ENCODE data around the gene ZNF532.

Gene ZNF532

DNA sequence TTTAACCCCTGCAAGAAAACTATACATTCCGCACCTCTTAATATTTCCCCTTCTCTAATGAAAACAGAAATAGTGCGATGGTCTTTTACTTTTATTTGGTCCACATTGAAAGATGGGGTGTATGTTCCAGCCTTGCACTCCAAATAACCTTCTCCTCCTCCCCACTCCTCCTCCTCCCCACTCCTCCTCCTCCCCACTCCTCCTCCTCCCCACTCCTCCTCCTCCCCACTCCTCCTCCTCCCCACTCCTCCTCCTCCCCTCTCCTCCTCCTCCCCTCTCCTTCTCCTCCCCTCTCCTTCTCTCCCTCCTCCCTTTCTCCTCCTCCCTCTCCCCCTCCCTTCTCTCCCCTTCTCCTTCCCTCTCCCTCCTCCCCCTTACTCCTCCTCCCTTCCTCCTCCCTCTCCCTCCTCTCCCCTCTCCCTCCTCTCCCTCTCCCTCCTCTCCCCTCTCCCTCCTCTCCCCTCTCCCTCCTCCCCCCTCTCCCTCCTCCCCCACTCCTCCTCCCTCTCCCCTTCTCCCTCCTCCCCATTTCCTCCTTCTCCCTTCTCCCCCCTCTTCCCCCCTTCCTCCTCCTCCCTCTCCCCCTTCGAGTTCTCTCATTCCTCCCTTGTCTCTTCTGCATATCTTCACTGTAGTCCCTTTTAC lies 70.4 kb downstream of the ZNF532 start:
- ATAC-seq (replicated peaks), result no peak

DNA sequence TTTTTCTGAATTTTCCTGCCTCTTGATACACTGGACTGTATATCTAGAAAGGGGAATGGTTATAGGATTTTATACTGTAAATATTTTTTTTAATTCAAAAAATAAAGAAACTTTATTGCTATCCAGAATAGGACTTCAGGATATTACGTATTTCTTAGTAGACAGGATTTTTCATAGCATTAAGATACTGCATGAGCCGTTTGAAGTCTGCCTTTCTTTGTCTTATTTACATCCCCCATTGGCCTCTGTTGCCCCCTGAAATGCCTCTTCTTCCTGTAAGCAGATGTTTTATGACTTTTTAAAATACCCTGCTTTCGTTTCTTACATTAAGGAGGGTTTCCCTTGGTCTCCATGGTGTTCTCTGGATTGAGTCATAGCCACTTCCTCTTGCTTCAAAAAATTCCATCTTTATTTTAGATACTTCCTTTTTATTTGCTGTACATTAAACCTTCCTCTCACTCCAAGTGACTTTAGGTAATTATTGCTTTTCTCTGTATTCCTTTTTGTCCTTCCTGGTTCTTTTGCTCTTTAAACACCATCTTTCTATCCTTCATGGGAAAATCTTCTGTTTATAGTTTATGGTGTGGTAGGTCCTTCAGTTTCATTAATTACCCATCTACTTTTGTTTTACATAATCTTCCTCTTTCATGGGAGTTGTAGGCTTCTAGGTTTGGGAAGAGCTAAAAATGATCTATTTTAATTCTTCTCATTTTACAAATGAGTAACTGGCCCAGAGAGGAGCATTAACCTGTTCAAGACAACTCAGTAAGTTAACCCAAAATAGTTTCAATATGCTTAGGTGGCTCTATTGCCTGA lies 72.6 kb downstream of the ZNF532 start:
- Mint-ChIP-seq H3K4me3 (no peak overlapping the region), H3K27me3 (peaks cover 0 to 6% of the 10 kb centered on the region in 2 donors)
- no peak for DNase-seq

More for the DNA sequence above, 70.4 kb downstream of the ZNF532 start:
- Mint-ChIP-seq H3K9me3 (no peaks in the 10 kb centered on the region), H3K27ac (peak overlapping the region in 1 of 2 donors; percentile 49), H3K36me3 (ENCODE audit: insufficient read depth) (peaks cover 6% of the 10 kb centered on the region), H3K4me1 (ENCODE audit: low read depth in 2 of 2) (peaks cover 0 to 8% of the 10 kb centered on the region in 2 donors), H3K27me3 (peaks cover 0 to 6% of the 10 kb centered on the region in 2 donors), H3K4me3 (no peak overlapping the region)
- DNase-seq, result no peak

DNA sequence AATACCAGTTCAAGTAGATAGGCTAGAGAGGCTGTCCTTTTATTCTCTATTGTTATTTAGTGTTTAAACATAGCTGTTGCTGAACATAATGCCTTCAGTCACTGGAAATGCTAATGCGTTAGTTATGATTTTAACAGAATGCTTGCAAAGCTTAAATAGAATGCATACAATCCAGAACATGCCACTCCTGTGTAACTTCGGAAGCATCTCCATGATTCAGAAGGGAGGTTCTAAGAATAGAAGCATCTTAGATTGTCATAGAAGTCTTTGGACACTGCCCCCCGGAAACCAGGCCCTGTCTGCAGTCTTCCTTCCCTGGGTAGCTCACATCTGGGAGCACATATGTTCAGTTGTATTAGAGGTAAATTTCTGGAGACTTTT lies 73.2 kb downstream of the ZNF532 start:
- ATAC-seq (replicated peaks) (no peak), DNase-seq (no peak)
- Mint-ChIP-seq H3K27me3 (peaks cover 0 to 6% of the 10 kb centered on the region in 2 donors), H3K9me3 (no peaks in the 10 kb centered on the region), H3K4me1 (ENCODE audit: low read depth in 2 of 2) (peaks cover 0 to 8% of the 10 kb centered on the region in 2 donors), H3K4me3 (no peak overlapping the region), H3K36me3 (ENCODE audit: insufficient read depth) (peaks cover 14% of the 10 kb centered on the region), H3K27ac (peak overlapping the region in 1 of 2 donors; percentile 11)

More for the DNA sequence above, 72.6 kb downstream of the ZNF532 start:
- Mint-ChIP-seq H3K36me3 (ENCODE audit: insufficient read depth) (peaks cover 14% of the 10 kb centered on the region), H3K4me1 (ENCODE audit: low read depth in 2 of 2) (peaks cover 0 to 8% of the 10 kb centered on the region in 2 donors), H3K27ac (peak overlapping the region in 1 of 2 donors; percentile 11), H3K9me3 (no peaks in the 10 kb centered on the region)
- no peak for ATAC-seq (replicated peaks)

DNA sequence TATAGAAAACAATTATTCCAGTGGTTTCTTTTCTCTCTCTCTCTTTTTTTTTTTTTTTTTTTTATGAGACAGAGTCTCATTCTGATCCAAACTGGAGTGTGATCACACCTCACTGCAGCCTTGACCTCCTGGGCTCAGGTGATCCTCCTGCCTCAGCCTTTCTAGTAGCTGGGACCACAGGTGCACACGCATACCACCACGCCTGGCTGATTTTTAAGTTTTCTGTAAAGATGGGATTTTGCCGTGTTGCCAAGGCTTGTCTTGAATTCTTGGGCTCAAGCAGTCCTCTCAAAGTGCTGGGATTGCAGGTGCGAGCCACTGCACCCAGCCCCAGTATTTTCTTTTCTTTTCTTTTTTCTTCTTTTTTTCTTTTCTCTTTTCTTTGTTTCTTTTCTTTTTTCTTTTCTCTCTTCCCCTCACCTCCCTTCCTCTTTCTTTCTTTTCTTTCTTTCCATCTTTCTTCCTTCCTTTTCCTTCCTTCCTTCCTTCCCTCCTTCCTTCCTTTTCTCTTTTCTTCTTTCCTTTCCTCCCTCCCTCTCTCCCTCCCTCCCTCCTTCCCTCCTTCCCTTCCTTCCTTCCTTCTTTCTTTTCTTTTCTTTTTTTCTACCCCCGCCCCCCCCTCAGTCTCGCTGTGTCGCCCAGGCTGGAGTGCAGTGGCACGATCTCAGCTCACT lies 76.9 kb downstream of the ZNF532 start:
- H3K9me3 Mint-ChIP-seq, result no peaks in the 10 kb centered on the region
- H3K4me3 Mint-ChIP-seq, result no peak overlapping the region
- no peak for DNase-seq
- peaks cover 0 to 15% of the 10 kb centered on the region in 2 donors for H3K27me3 Mint-ChIP-seq
- H3K36me3 Mint-ChIP-seq (ENCODE audit: insufficient read depth), result peaks cover 20% of the 10 kb centered on the region
- ATAC-seq (replicated peaks), result no peak
- H3K27ac Mint-ChIP-seq, result no peak overlapping the region
- peaks cover 0 to 4% of the 10 kb centered on the region in 2 donors for H3K4me1 Mint-ChIP-seq (ENCODE audit: low read depth in 2 of 2)

DNA sequence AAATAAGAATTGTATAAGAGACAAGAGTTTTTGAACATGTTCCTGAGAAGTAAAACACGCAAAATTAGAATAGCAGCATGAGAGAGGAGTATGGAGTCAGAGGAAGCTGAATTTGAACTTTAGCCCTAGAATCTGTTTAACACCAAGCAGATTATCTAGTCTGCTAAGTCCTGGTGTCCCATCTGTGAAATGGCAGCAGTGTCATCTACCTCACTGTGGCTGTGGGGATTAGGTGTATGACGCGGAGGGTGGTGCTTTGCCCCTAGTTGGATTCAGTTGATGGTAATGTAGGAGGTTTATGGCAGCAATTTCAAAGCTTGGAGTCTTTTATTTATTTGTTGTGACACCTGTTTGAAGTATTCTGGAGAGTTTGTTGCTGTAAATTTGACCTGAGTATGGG lies 79.2 kb downstream of the ZNF532 start:
- H3K36me3 Mint-ChIP-seq (ENCODE audit: insufficient read depth), result peaks cover 20% of the 10 kb centered on the region
- H3K4me1 Mint-ChIP-seq (ENCODE audit: low read depth in 2 of 2), result no peaks in the 10 kb centered on the region
- no peak overlapping the region for H3K27ac Mint-ChIP-seq
- ATAC-seq (replicated peaks) (no peak), DNase-seq (no peak)
- H3K9me3 Mint-ChIP-seq, result no peaks in the 10 kb centered on the region
- peaks cover 0 to 10% of the 10 kb centered on the region in 2 donors for H3K27me3 Mint-ChIP-seq
- no peak overlapping the region for H3K4me3 Mint-ChIP-seq

DNA sequence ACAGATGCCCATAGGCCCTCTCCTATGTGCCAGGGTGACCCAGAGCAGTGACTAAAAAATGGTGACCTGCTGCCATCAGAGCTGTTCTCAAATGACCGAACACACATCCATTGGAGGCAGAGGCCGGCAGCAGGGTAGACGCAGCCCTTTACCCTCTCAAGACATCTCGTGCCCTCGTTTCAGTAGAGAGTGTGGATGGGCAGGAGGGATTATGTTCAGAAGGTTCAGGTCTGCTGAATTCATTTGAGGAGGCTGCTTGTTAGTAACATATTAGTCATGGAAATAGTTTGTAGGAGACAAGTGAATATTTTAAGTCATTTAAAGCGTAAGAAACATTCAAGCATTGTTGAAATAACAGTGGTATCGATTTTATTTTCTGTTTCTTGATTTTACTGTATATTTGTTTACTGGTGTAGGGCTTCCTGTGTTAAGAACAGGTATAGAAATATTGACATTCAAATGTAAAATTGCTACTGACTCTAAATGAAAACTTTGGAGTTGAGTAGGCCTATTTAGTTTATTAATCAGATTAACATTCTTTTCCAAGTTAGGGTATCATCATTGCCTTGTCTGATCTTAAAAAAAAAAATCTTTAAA lies 82.6 kb downstream of the ZNF532 start:
- Mint-ChIP-seq H3K27ac (peak overlapping the region in 1 of 2 donors; percentile 22), H3K9me3 (no peaks in the 10 kb centered on the region), H3K27me3 (peaks cover 0 to 10% of the 10 kb centered on the region in 2 donors), H3K4me3 (no peak overlapping the region), H3K4me1 (ENCODE audit: low read depth in 2 of 2) (no peaks in the 10 kb centered on the region), H3K36me3 (ENCODE audit: insufficient read depth) (peaks cover 9% of the 10 kb centered on the region)
- ATAC-seq (replicated peaks), result no peak
- no peak for DNase-seq

DNA sequence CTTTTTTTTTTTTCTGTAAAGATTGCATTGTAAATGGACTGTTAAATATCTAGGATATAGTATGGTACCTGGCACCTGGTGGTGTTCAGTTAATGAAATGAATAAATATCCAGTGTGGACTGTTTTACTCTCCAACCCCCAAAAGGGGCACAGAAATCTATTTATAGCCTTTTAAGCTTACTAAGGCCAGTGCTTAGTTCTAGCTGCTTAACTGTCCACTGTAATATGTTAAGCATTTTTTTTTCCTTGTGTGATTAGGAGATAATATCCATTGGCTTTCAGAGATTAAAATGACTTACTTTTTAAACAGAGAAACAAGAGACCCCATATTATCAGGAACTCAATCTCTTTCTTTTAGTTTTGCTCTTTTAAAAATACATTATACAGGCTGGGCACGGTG lies 84.4 kb downstream of the ZNF532 start:
- DNase-seq (no peak), ATAC-seq (replicated peaks) (no peak)
- Mint-ChIP-seq H3K27ac (no peak overlapping the region), H3K36me3 (ENCODE audit: insufficient read depth) (peaks cover 16% of the 10 kb centered on the region), H3K4me3 (no peak overlapping the region), H3K27me3 (peaks cover 0 to 10% of the 10 kb centered on the region in 2 donors), H3K9me3 (no peaks in the 10 kb centered on the region), H3K4me1 (ENCODE audit: low read depth in 2 of 2) (no peaks in the 10 kb centered on the region)

DNA sequence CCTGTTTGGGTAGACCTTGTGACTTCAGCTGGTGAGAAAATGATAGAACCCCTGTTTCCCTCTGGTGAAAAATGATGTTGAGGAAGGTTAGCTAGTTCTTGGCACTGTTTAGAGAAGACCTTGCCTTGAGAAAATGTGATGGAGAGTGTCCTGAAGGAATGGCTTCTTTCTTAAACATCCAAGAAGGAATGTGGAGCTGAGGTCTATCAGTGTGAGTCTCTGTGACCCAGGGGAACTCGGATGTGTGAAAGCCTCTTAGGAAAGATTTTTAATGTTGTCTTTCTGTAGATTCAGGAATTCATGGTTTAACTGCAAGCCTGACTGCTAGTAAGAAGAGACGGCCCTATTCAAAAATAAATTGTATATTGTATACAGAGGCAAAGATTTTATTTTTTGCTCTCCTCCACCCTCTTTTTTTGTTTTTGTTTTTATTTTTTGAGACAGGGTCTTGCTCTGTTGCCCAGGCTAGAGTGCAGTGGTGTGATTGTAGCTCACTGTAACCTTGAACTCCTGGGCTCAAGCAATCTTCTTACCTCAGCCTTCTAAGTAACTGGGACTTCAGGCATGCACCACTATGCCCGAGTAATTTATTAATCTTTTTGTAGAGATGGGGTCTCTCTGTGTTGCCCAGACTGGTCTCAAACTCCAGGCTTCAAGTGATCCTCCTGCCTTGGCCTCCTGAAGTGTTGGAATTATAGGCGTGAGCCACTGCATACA lies 87.5 kb downstream of the ZNF532 start:
- H3K4me1 Mint-ChIP-seq (ENCODE audit: low read depth in 2 of 2), result no peaks in the 10 kb centered on the region
- no peak overlapping the region for H3K4me3 Mint-ChIP-seq
- no peaks in the 10 kb centered on the region for H3K27me3 Mint-ChIP-seq
- no peaks in the 10 kb centered on the region for H3K9me3 Mint-ChIP-seq
- no peak for ATAC-seq (replicated peaks)
- H3K27ac Mint-ChIP-seq, result no peak overlapping the region
- DNase-seq, result no peak
- peaks cover 14% of the 10 kb centered on the region for H3K36me3 Mint-ChIP-seq (ENCODE audit: insufficient read depth)

DNA sequence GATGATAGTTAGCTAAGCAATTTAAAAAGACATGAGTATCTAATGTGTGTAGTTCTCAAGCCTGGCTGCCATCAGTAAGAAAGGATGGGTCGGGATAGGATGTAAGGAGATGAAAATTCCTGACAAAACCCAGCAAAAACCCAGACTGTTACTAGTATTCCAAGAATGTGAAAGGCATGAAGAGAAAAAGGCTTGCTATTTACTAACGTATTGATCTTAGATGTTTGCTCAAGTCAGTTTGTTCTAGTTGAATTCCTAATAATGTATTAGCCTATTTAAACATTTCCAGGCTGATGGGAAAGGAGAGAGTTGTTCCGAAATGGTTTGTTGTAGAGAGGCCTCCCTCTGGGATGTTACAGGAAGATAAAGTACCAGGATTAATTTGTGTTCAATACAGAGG lies 88.2 kb downstream of the ZNF532 start:
- H3K27me3 Mint-ChIP-seq, result no peaks in the 10 kb centered on the region
- ATAC-seq (replicated peaks), result no peak

DNA sequence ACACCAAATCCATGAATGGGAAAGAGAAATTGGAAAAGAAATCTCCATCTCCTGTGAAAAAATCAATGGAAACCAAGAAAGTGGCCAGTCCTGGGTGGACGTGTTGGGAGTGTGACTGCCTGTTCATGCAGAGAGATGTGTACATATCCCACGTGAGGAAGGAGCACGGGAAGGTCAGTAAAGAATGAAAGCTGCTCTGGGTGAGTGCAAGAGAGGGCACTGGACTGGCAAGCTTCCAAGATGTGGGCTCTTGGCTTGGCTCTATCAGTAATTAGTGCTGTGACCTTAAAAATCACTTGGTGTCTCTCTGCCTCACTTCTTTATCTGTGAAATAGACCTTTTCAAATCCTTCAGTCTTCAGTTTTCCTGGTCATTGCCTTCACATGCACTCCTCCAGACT lies 89.0 kb downstream of the ZNF532 start:
- ATAC-seq (replicated peaks), result no peak
- Mint-ChIP-seq H3K27ac (no peak overlapping the region), H3K27me3 (no peaks in the 10 kb centered on the region), H3K4me1 (ENCODE audit: low read depth in 2 of 2) (no peaks in the 10 kb centered on the region), H3K9me3 (no peaks in the 10 kb centered on the region), H3K4me3 (no peak overlapping the region), H3K36me3 (ENCODE audit: insufficient read depth) (peaks cover 11% of the 10 kb centered on the region)
- no peak for DNase-seq

More for the DNA sequence above, 88.2 kb downstream of the ZNF532 start:
- Mint-ChIP-seq H3K4me3 (no peak overlapping the region), H3K36me3 (ENCODE audit: insufficient read depth) (peaks cover 14% of the 10 kb centered on the region), H3K9me3 (no peaks in the 10 kb centered on the region), H3K27ac (no peak overlapping the region), H3K4me1 (ENCODE audit: low read depth in 2 of 2) (no peaks in the 10 kb centered on the region)
- no peak for DNase-seq

DNA sequence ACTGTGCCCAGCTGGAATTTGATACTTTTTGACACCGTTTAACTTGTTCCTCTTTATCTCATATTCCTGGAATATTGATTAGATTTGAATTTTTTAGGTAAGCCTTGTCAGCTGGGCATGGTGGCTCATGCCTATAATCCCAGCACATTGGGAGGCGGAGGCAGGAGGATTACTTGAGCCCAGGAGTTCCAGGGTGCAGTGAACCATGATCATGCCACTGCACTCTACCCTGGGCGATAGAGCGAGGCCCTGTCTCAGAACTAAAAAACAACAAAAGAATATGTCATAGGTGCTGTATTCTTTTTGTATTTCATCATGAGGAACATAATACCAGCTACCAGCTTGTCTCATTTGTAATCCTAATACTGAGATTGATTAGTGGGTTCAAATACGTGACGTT lies 90.3 kb downstream of the ZNF532 start:
- ATAC-seq (replicated peaks) (no peak), DNase-seq (no peak)
- Mint-ChIP-seq H3K9me3 (no peaks in the 10 kb centered on the region), H3K27me3 (no peaks in the 10 kb centered on the region), H3K4me3 (no peak overlapping the region), H3K4me1 (ENCODE audit: low read depth in 2 of 2) (no peaks in the 10 kb centered on the region), H3K36me3 (ENCODE audit: insufficient read depth) (peaks cover 11% of the 10 kb centered on the region), H3K27ac (no peak overlapping the region)

DNA sequence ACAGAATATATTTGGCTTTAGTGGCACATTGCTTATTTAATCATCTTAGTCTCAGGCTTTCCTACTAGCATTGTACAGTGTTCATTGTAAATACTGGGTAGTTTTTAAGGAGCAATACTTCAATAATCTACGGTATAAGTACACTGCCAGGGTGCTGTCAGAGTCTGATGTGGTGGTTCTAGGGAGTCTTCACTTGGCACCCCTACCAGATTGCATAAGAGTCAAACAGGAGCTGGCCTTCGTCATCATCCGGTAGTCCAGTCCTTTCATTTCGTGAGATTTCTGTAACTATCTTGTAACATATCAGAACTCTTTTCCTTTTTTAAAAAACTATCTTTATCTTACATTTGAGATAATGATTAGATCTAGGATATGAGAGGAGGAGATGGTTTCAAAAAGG lies 91.1 kb downstream of the ZNF532 start:
- no peaks in the 10 kb centered on the region for H3K9me3 Mint-ChIP-seq
- H3K4me3 Mint-ChIP-seq, result no peak overlapping the region
- H3K36me3 Mint-ChIP-seq (ENCODE audit: insufficient read depth), result peaks cover 11% of the 10 kb centered on the region
- no peak for DNase-seq
- no peak for ATAC-seq (replicated peaks)
- H3K4me1 Mint-ChIP-seq (ENCODE audit: low read depth in 2 of 2), result no peaks in the 10 kb centered on the region
- no peaks in the 10 kb centered on the region for H3K27me3 Mint-ChIP-seq
- no peak overlapping the region for H3K27ac Mint-ChIP-seq

DNA sequence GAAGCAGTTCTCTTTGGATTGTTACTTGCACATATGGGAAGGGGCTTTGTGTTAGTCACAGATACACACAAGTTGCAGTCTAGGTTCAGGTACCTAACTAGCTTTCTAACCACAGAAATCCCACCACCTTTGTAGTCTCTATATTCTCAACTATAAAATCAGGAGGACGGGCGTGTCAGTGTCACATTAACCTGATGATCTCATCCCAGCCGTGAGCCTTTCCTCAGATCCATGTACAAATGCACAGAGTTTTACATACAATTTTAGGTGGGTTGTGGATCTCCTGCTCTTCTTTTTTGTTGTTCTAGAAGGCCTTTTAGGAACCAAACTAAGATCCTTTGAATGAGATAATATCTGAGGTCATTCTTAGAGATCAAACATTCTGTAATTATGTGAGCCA lies 94.0 kb downstream of the ZNF532 start:
- Mint-ChIP-seq H3K27ac (no peak overlapping the region), H3K4me1 (ENCODE audit: low read depth in 2 of 2) (peaks cover 0 to 1% of the 10 kb centered on the region in 2 donors), H3K36me3 (ENCODE audit: insufficient read depth) (peaks cover 7% of the 10 kb centered on the region), H3K4me3 (no peak overlapping the region), H3K9me3 (no peaks in the 10 kb centered on the region), H3K27me3 (no peaks in the 10 kb centered on the region)
- no peak for DNase-seq
- ATAC-seq (replicated peaks), result no peak
